HEK293 (cell line): ENCODE results near the gene PKHD1.
A peak's percentile ranks its signal among the peaks of the same experiment; 100 is the strongest.

Source experiments
- CTCF ChIA-PET: fragments of 350-600 bp; formaldehyde crosslinking; extraction: SDS; loops from one replicate; lab custom pipeline; 2021; ENCODE audit warnings: antibody characterized with exemption; lab: Yijun Ruan, JAX
- POLR2A ChIA-PET: fragments of 300-600 bp; formaldehyde crosslinking; extraction: SDS; loops from one replicate; lab custom pipeline; 2020; ENCODE audit warnings: antibody characterized with exemption, inconsistent platforms; lab: Yijun Ruan, JAX
- H3K27ac ChIP-seq: fragments of 200-500 bp; sonication (Bioruptor generic); 2 replicates; pipeline ENCODE4 v1.5.1; 2014; ENCODE audit warnings: low read depth, low read length, control low read depth, inconsistent platforms; ENCODE audit errors: extremely low read depth
- H3K36me3 ChIP-seq, 2 experiments: fragments of 200-500 bp in 1 of 2; sonication (Bioruptor generic) in 1 of 2; 1 replicate in 1 of 2; 2 replicates in 1 of 2; pipeline ENCODE4 v1.5.1; 2014 to 2017; ENCODE audit warnings: inconsistent platforms in 2 of 2, low read length in 2 of 2; ENCODE audit not compliant: control insufficient read depth in 2 of 2, insufficient read depth in 1 of 2
- H3K4me1 ChIP-seq: fragments of 200-500 bp; sonication (Bioruptor generic); 2 replicates; pipeline ENCODE4 v1.5.1; 2014; ENCODE audit warnings: mild to moderate bottlenecking, low read length, inconsistent platforms; ENCODE audit not compliant: control insufficient read depth, insufficient read depth
- H3K4me3 ChIP-seq: 2 replicates; pipeline ENCODE4 v1.5.1; 2011; ENCODE audit warnings: low read depth, mild to moderate bottlenecking, control low read depth, low read length, moderate library complexity
- H3K9me3 ChIP-seq: fragments of 200-500 bp; sonication (Bioruptor generic); 2 replicates; pipeline ENCODE4 v1.5.1; 2014; ENCODE audit warnings: low read depth, low read length, inconsistent platforms; ENCODE audit not compliant: control insufficient read depth, insufficient read depth
- GLI2 ChIP-seq: fragments of 450-650 bp; formaldehyde crosslinking; IDR thresholded peaks from 2 replicates; pipeline ENCODE4; 2017; ENCODE audit warnings: missing biosample characterization, missing genetic modification characterization, low read depth, borderline replicate concordance
- PBX3 ChIP-seq: sonication (generic); formaldehyde crosslinking; IDR thresholded peaks from 2 replicates; pipeline ENCODE4 v1.8.1; 2022; ENCODE audit warnings: mild to moderate bottlenecking, moderate library complexity, missing genetic modification reagents
- SALL2 ChIP-seq: fragments of 450-650 bp; formaldehyde crosslinking; IDR thresholded peaks from 2 replicates; pipeline ENCODE4 v1.5.0; 2017; ENCODE audit warnings: missing biosample characterization, mild to moderate bottlenecking, missing genetic modification characterization, borderline replicate concordance
- TRIM28 ChIP-seq: IDR thresholded peaks from 2 replicates; pipeline ENCODE4 v1.6.1; 2011; ENCODE audit warnings: low read length, control low read depth, borderline replicate concordance
- ZBTB17 ChIP-seq: fragments of 450-650 bp; formaldehyde crosslinking; IDR thresholded peaks from 2 replicates; pipeline ENCODE4 v1.5.1; 2016; ENCODE audit warnings: missing biosample characterization, missing genetic modification characterization
- ZBTB7A ChIP-seq: fragments of 450-650 bp; formaldehyde crosslinking; IDR thresholded peaks from 2 replicates; pipeline ENCODE4 v1.5.1; 2016; ENCODE audit warnings: low read depth, missing biosample characterization, missing genetic modification characterization
- ZFP41 ChIP-seq: fragments of 450-650 bp; formaldehyde crosslinking; IDR thresholded peaks from 2 replicates; pipeline ENCODE4 v1.5.1; 2016; ENCODE audit warnings: missing biosample characterization, missing genetic modification characterization, borderline replicate concordance
- ZNF112 ChIP-seq: fragments of 450-650 bp; formaldehyde crosslinking; IDR thresholded peaks from 2 replicates; pipeline ENCODE4 v1.5.0; 2017; ENCODE audit warnings: missing biosample characterization, missing genetic modification characterization
- ZNF132 ChIP-seq: fragments of 450-650 bp; formaldehyde crosslinking; IDR thresholded peaks from 2 replicates; pipeline ENCODE4 v1.5.1; 2017; ENCODE audit warnings: missing biosample characterization, missing genetic modification characterization, borderline replicate concordance
- ZNF157 ChIP-seq: fragments of 450-650 bp; formaldehyde crosslinking; IDR thresholded peaks from 2 replicates; pipeline ENCODE4 v1.5.1; 2016; ENCODE audit warnings: missing biosample characterization, missing genetic modification characterization
- ZNF248 ChIP-seq: fragments of 450-650 bp; formaldehyde crosslinking; IDR thresholded peaks from 2 replicates; pipeline ENCODE4 v1.5.1; 2017; ENCODE audit warnings: missing biosample characterization, missing genetic modification characterization
- ZNF280C ChIP-seq: fragments of 450-650 bp; formaldehyde crosslinking; IDR thresholded peaks from 2 replicates; pipeline ENCODE4 v1.5.1; 2016; ENCODE audit warnings: missing biosample characterization, missing genetic modification characterization
- ZNF391 ChIP-seq: fragments of 450-650 bp; formaldehyde crosslinking; IDR thresholded peaks from 2 replicates; pipeline ENCODE4 v1.5.1; 2016; ENCODE audit warnings: low read depth, missing biosample characterization, missing genetic modification characterization, borderline replicate concordance
- ZNF394 ChIP-seq: fragments of 450-650 bp; formaldehyde crosslinking; IDR thresholded peaks from 2 replicates; pipeline ENCODE4 v1.5.1; 2016; ENCODE audit warnings: missing biosample characterization, missing genetic modification characterization, mild to moderate bottlenecking, moderate library complexity, borderline replicate concordance
- ZNF433 ChIP-seq: fragments of 450-650 bp; formaldehyde crosslinking; IDR thresholded peaks from 2 replicates; pipeline ENCODE4 v1.5.1; 2016; ENCODE audit warnings: missing biosample characterization, missing genetic modification characterization, low read depth
- ZNF473 ChIP-seq: fragments of 450-650 bp; formaldehyde crosslinking; IDR thresholded peaks from 2 replicates; pipeline ENCODE4 v1.5.1; 2017; ENCODE audit warnings: missing biosample characterization, missing genetic modification characterization
- ZNF514 ChIP-seq: fragments of 450-650 bp; formaldehyde crosslinking; IDR thresholded peaks from 2 replicates; pipeline ENCODE4 v1.5.1; 2016; ENCODE audit warnings: missing biosample characterization, missing genetic modification characterization
- ZNF571 ChIP-seq: fragments of 450-650 bp; formaldehyde crosslinking; IDR thresholded peaks from 2 replicates; pipeline ENCODE4 v1.5.0; 2017; ENCODE audit warnings: missing biosample characterization, missing genetic modification characterization
- ZNF837 ChIP-seq: fragments of 450-650 bp; formaldehyde crosslinking; IDR thresholded peaks from 2 replicates; pipeline ENCODE4 v1.5.1; 2016; ENCODE audit warnings: missing biosample characterization, missing genetic modification characterization
- TF ChIP-seq, protein P1 (sequence below): fragments of 450-650 bp; IDR thresholded peaks from 2 replicates; pipeline ENCODE4 v1.5.1; 2018; ENCODE audit warnings: missing biosample characterization, missing genetic modification characterization

The PKHD1 gene

DNA sequence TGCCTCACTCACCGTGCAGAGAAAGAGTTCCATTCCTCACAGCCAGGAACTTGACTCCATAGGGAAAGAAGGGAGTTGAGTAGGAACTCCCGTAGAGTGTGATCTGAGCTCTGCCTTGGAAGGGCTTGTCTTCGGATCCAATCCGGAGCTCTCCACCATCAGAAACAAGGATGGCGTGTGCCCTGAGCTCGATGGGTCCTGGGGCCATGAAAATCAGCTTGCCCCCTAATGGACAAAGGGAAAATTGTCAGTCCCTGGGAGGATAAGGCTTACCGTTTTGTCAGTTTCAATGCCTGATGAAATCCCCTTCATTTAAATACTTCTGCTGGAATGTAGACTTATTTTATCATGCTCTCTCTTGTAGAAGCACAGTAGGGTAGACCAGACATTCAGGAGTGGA lies 153.3 kb downstream of the PKHD1 start:
- ChIA-PET POLR2A (no interaction called here), CTCF (interaction anchor here (0.6 to 1.6 kb wide), 10 partner anchors 9 to 292 kb away, joined by 3 to 9 read pairs (median 3); no protein-coding TSS in a partner anchor)
- H3K36me3 ChIP-seq = no peaks in the 10 kb centered on the region
- H3K4me3 ChIP-seq = no peak overlapping the region
- TF ChIP-seq ZNF157 (no peak), ZBTB17 (tag by site-specific recombination) (0 out of 2 replicates have a peak, but pooled peaks have one; percentile 44), ZNF280C (tag by site-specific recombination) (no peak), TRIM28 (0 out of 2 replicates have a peak, but pooled peaks have one; percentile 18), ZNF571 (no peak)
- H3K27ac ChIP-seq = no peak overlapping the region
- H3K4me1 ChIP-seq = no peaks in the 10 kb centered on the region
- no peaks in the 10 kb centered on the region for H3K9me3 ChIP-seq

DNA sequence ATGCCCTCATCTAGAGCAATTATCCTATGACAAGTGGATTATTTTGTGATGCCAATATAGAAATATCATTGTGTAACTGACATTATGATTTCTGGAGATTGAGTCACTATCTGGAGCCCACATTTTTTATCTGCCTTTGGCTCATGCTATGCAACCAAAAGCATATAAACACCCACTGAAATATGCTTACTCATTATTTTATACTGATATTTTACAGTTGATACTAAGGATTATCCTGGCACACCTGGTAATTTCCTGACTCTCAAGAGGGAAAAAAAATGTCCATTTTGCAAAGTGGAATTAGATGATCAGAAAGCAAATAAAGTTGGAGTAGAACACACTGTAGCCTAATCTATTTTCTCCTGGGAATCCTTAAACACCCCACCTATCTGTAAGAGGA lies 154.5 kb downstream of the PKHD1 start:
- Histone ChIP-seq H3K4me3 (no peak overlapping the region), H3K36me3 (no peaks in the 10 kb centered on the region)
- CTCF ChIA-PET = no interaction called here
- no peak for TF ChIP-seq ZNF248
- no peak for TF ChIP-seq ZNF473 (tag by site-specific recombination)
- TF ChIP-seq ZBTB17 (tag by site-specific recombination) = no peak
- TF ChIP-seq ZNF394 = no peak
- TF ChIP-seq ZNF132 (tag by site-specific recombination) = no peak
- TF ChIP-seq, protein P1, sequence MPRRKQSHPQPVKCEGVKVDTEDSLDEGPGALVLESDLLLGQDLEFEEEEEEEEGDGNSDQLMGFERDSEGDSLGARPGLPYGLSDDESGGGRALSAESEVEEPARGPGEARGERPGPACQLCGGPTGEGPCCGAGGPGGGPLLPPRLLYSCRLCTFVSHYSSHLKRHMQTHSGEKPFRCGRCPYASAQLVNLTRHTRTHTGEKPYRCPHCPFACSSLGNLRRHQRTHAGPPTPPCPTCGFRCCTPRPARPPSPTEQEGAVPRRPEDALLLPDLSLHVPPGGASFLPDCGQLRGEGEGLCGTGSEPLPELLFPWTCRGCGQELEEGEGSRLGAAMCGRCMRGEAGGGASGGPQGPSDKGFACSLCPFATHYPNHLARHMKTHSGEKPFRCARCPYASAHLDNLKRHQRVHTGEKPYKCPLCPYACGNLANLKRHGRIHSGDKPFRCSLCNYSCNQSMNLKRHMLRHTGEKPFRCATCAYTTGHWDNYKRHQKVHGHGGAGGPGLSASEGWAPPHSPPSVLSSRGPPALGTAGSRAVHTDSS = no peak
- TF ChIP-seq SALL2 (tag by site-specific recombination) = no peak
- TF ChIP-seq ZFP41 (tag by site-specific recombination) = no peak
- TF ChIP-seq ZNF837 (tag by site-specific recombination) = no peak
- TF ChIP-seq GLI2 (tag by site-specific recombination) = no peak
- TF ChIP-seq ZNF391 = no peak
- no peak for TF ChIP-seq ZNF514
- TF ChIP-seq ZNF112 (tag by site-specific recombination) = no peak
- TF ChIP-seq PBX3 (CRISPR knock-in tag) = no peak
- no peak for TF ChIP-seq ZNF280C (tag by site-specific recombination)
- TF ChIP-seq ZBTB7A = no peak
- TF ChIP-seq ZNF433 (tag by site-specific recombination) = no peak
- TF ChIP-seq, all 188 proteins: peak for 0
- Histone ChIP-seq H3K4me1 (no peaks in the 10 kb centered on the region), H3K9me3 (no peaks in the 10 kb centered on the region), H3K27ac (no peak overlapping the region)
- POLR2A ChIA-PET = no interaction called here
